Measurements from ENCODE around the gene IGSF23.

DNA sequence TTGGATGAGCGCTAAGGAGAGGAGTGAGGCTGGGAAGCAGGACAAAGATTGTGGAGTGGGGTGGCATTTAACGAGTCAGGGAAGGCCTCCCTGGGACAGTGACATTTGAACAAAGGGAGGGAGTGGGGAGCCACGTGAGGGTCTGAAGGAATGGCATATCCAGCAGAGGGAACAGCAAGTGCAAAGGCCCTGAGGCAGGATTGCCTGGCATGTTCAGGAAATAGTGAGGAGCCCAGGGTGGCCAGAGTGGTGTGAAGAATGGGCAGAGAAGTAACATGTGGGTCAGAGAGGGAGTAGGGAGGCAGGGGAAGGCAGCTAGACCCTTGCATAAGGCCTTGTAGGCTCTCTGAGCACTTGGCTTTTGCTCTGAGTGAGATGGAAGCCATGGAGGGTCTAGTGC lies 15.4 kb downstream of the IGSF23 start:
- TF ChIP-seq CTCF (IDR thresholded peaks at IDR 0.05) (no peak), POLR2A (IDR thresholded peaks at IDR 0.05) (no peak), POLR2AphosphoS5 (IDR thresholded peaks at IDR 0.05) (no peak)

Data from transverse colon (tissue), 4 donors.